Uterus (tissue), 4 donors: ENCODE data around the gene PAMR1. TPM values are rescaled to one million over a fixed set of nuclear protein-coding genes. Genes with fewer than 3 reads are reported as not detected.
A peak's percentile ranks its signal among the peaks of the same experiment; 100 is the strongest.

Experiments
- DNase-seq, 2 donors: peaks; one replicate each; pipeline ENCODE4 v3.0.0-alpha.2; 2019 to 2020
- H3K27ac ChIP-seq, 2 donors: fragments of 200-600 bp; sonication (generic); 1 replicate in 1 of 2; 2 replicates in 1 of 2; pipeline ENCODE4 v1.5.1; 2016 to 2018
- H3K27me3 ChIP-seq, 2 donors: fragments of 200-600 bp; sonication (generic); one replicate each; pipeline ENCODE4 v1.5.1; 2018 to 2019; ENCODE audit warnings: control low read depth in 1 of 2
- H3K36me3 ChIP-seq, 2 donors: fragments of 200-600 bp; sonication (generic); one replicate each; pipeline ENCODE4 v1.5.1; 2019; ENCODE audit warnings: control low read depth in 1 of 2
- H3K4me1 ChIP-seq, 2 donors: fragments of 200-600 bp; sonication (generic); one replicate each; pipeline ENCODE4 v1.5.1; 2018 to 2019; ENCODE audit warnings: control low read depth in 1 of 2
- H3K4me3 ChIP-seq, 2 donors: fragments of 200-600 bp; sonication (generic); 1 replicate in 1 of 2; 2 replicates in 1 of 2; pipeline ENCODE4 v1.5.1; 2018 to 2019; ENCODE audit warnings: mild to moderate bottlenecking in 1 of 2
- H3K9me3 ChIP-seq, 2 donors: fragments of 200-600 bp; sonication (generic); one replicate each; pipeline ENCODE4 v1.5.1; 2019; ENCODE audit warnings: control low read depth in 1 of 2
- CTCF ChIP-seq, 4 experiments: fragments of 200-600 bp in 2 of 4; fragments of 450-650 bp in 2 of 4; sonication (generic) in 2 of 4; IDR thresholded peaks; one replicate each; pipeline ENCODE4 v1.5.1; 2016 to 2019; ENCODE audit warnings: antibody characterized with exemption in 4 of 4, mild to moderate bottlenecking in 2 of 4, moderate library complexity in 1 of 4
- POLR2A ChIP-seq, 2 donors: fragments of 450-650 bp; IDR thresholded peaks; one replicate each; pipeline ENCODE4 v1.6.1; 2016; ENCODE audit warnings: antibody characterized with exemption in 2 of 2, mild to moderate bottlenecking in 1 of 2, moderate library complexity in 1 of 2
- intact Hi-C: fragments of 100-400 bp; cut with DNase I; formaldehyde crosslinking; loops from one replicate; pipeline ENCODE4 v1.15.1; 2023; ENCODE audit warnings: low total_unique reads
- total RNA-seq, 4 donors: library from RNA; depleted of rRNA in 3 of 4; stranded (reverse); fragments of >200 nt in 3 of 4; gene quantifications; one replicate each; pipeline versions ENCODE4 v1.1.0 to v1.2.4, GENCODE V29; 2014 to 2023
- donor health status: DM: yes; HTN: yes; CAD: no.

Gene PAMR1
- total RNA-seq, 4 donors from 2014 or later = 26.8 to 172 (median 53.6) TPM

DNA sequence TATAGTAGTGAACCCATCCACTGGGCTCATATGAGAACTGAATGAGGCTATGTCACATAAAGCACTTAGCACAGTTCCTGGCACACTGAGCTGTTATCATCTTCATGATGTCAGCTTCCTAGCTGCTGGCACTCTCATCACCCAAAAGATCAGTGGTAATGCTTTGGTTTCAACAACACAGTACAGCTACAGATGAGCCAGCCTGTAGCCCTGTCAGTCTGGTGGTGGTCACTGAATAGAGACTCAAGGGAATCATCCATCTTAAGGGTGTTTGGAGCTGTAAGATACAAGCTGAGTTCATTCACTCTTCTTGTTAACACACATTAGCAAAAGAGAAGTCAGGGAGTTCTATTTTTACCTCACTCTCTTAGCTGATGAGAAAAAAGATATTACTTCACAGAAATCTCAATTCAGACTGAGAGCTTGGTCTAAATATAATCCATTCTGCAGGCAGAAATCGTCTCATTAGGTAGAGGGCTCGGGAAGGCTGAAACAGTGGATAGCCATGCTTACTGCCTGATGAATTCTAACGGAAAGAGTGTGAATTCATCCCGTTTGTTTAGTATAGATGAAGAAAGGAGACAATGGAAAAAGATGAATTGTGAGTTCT lies 99.7 kb downstream of the PAMR1 start:
- Histone ChIP-seq H3K27ac (no peak overlapping the region), H3K4me3 (no peak overlapping the region), H3K36me3 (no peaks in the 10 kb centered on the region), H3K4me1 (no peaks in the 10 kb centered on the region), H3K9me3 (no peaks in the 10 kb centered on the region), H3K27me3 (no peaks in the 10 kb centered on the region)
- TF ChIP-seq POLR2A (IDR thresholded peaks at IDR 0.05) (no peak), CTCF (IDR thresholded peaks at IDR 0.05) (no peak)
- DNase-seq = no peak
- intact Hi-C loops = no loop called here

DNA sequence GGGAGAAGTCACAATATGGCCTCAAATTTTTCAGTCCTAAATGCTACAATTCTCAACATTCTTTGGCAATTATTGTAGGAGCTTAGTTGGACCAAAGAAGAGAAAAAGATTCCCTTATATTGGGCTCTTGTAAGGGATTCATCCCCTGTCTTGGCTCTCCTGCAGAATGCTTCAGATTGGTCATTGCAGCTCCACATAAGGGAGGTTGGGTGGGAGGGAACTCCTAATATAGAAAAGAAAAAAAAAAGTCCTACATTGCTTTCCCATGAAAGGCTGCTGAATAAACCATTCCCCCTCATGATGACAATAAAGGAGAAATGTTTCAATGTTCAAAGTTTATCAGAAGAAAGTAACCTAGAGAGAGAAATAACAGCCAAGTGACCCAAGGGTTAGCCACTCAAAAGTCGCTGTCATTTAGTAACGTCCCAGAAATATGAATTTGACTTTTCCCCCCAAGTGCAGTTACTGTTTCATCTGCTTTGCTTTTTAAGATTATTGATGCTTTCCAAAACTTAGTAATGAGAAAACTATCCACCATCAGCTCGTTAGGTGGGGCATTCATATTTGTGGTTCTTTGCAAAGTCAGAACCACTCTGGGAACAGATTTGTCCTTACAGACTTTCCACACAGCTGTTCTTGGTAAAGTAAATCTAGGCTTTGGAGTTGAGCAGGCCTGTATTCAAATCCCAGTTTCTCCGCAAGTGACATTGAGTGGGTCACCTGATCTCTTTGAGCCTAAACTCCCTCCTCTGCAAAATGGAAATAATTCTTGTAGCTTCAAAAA lies 101.1 kb downstream of the PAMR1 start:
- Histone ChIP-seq H3K27ac (no peak overlapping the region), H3K9me3 (no peaks in the 10 kb centered on the region), H3K36me3 (no peaks in the 10 kb centered on the region), H3K4me1 (no peaks in the 10 kb centered on the region), H3K4me3 (no peak overlapping the region), H3K27me3 (no peaks in the 10 kb centered on the region)
- TF ChIP-seq CTCF (IDR thresholded peaks at IDR 0.05) = no peak
- TF ChIP-seq POLR2A (IDR thresholded peaks at IDR 0.05) = no peak
- no peak for DNase-seq
- intact Hi-C loops = no loop called here

DNA sequence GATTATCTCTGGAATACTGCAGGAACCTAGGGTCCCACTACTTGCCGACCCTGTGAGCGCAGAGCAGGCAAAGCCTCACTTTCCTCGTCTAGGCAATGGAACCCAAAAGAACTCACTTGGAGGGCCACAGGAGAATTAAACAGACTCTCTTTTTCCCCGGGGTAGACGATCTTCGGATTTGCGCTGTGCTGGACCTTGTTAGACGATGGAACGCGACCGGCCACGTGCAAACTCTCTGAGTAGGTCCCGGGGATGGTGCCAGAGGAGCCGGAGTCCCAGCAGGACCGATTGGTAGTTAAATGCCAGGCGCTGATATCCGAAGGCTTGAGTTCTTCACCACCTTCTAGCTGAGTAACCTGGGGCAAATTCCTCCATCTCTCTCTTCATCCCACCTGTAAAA lies 105.0 kb downstream of the PAMR1 start:
- intact Hi-C loops = no loop called here
- Histone ChIP-seq H3K27me3 (no peaks in the 10 kb centered on the region), H3K27ac (no peak overlapping the region), H3K9me3 (no peaks in the 10 kb centered on the region), H3K4me1 (no peaks in the 10 kb centered on the region), H3K4me3 (peak overlapping the region in 1 of 2 donors; percentile 22), H3K36me3 (no peaks in the 10 kb centered on the region)
- DNase-seq = no peak
- TF ChIP-seq POLR2A (IDR thresholded peaks at IDR 0.05) = no peak
- no peak for TF ChIP-seq CTCF (IDR thresholded peaks at IDR 0.05)

DNA sequence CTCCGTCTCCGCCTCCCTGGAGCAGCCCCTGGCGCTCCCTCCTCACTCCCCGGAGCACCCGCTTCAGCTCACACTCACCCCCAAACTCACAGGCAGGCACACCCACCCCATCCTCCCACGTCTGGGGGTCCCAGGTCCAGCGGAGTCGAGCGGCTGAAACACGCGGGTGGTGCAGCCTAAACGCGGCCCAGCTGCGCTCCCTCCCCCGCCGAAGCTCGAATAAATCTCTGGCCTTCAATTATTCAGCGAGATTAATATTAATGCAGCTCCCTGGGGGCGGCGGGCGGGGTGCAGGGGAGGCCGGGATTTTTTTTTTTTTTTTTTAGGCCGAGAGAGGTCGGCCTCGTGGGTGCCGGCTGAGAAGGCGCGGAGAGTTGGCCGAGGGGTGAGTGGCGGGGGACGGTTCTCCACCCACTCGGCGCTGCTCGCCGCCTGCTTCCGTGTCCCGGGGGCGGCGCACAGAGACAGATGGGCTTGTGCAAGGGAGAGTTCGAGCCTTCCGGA lies 105.5 kb downstream of the PAMR1 start:
- intact Hi-C loops = no loop called here
- H3K4me3 ChIP-seq = peak overlapping the region; percentile 22 to 27
- no peaks in the 10 kb centered on the region for H3K27me3 ChIP-seq
- no peak for DNase-seq
- no peaks in the 10 kb centered on the region for H3K4me1 ChIP-seq
- no peaks in the 10 kb centered on the region for H3K36me3 ChIP-seq
- TF ChIP-seq POLR2A (IDR thresholded peaks at IDR 0.05) (no peak), CTCF (IDR thresholded peaks at IDR 0.05) (no peak)
- no peaks in the 10 kb centered on the region for H3K9me3 ChIP-seq
- H3K27ac ChIP-seq = no peak overlapping the region

- Histone ChIP-seq H3K27ac (no peak within 1 kb of the TSS), H3K9me3 (no peaks in the 10 kb centered on the region), H3K4me1 (no peaks in the 10 kb centered on the region), H3K36me3 (no peaks in the 10 kb centered on the region), H3K27me3 (no peaks in the 10 kb centered on the region), H3K4me3 (peak within 1 kb of the TSS; percentile 22 to 27)
- TF ChIP-seq POLR2A (IDR thresholded peaks at IDR 0.05) (no peak), CTCF (IDR thresholded peaks at IDR 0.05) (no peak)
- intact Hi-C loops = no loop called here
- peak; percentile 18 to 27 for DNase-seq
Measured at GRCh38 chr11:35419184-35419829, 106.1 kb downstream of the PAMR1 start, which contains the start of gene SLC1A2. SLC1A2 (minus strand) TSS chr11:35419558; CDS start chr11:35418966, 592 bp downstream.
